ENCODE results near the gene DCAF12.

GRCh38 chr9:34127035-34127948 lies 794 bp upstream of the DCAF12 start:
- no peak for TF ChIP-seq CTCF (IDR thresholded peaks at IDR 0.05)
- TF ChIP-seq CHD2 (IDR thresholded peaks at IDR 0.05; ENCODE audit: low read length, partially characterized antibody) = no peak
- no peak for TF ChIP-seq REST (IDR thresholded peaks at IDR 0.05; ENCODE audit: low read depth, low read length)
- TF ChIP-seq TAF1 (IDR thresholded peaks at IDR 0.05; ENCODE audit: borderline replicate concordance, low read depth, low read length) = no peak
- TF ChIP-seq MAX (IDR thresholded peaks at IDR 0.05; ENCODE audit: low read depth) = no peak
- TF ChIP-seq MXI1 (IDR thresholded peaks at IDR 0.05; ENCODE audit: low read depth, low read length) = no peak
- no peak for TF ChIP-seq ZBTB33 (IDR thresholded peaks at IDR 0.05; ENCODE audit: borderline replicate concordance, low read depth)
- no peak for TF ChIP-seq EZH2phosphoT487 (IDR thresholded peaks at IDR 0.05; ENCODE audit: borderline replicate concordance, low read depth)

Measured in SK-N-SH (cell line).